Keratinocyte (primary cell): Measurements from ENCODE around the gene CPLANE2.

Experiments used
- CTCF ChIP-seq, 3 experiments: IDR thresholded peaks in 1 of 3; conservative IDR thresholded peaks in 1 of 3; optimal IDR thresholded peaks in 1 of 3; 2 replicates in 2 of 3; 3 replicates in 1 of 3; pipeline versions ENCODE3 to v1.5.1; 2011; ENCODE audit warnings: low read length in 3 of 3, mild to moderate bottlenecking in 3 of 3, moderate library complexity in 2 of 3, control low read depth in 1 of 3, inconsistent platforms in 1 of 3; ENCODE audit not compliant: insufficient read depth in 2 of 3; ENCODE audit errors: extremely low read depth in 1 of 3
- EZH2 ChIP-seq: IDR thresholded peaks from one replicate; pipeline ENCODE4 v1.6.1; 2012; ENCODE audit warnings: inconsistent platforms, mild to moderate bottlenecking, low read length, moderate library complexity

GRCh38 chr1:16235944-16236510, 956 bp downstream of the CPLANE2 start:
- TF ChIP-seq CTCF (optimal IDR thresholded peaks at IDR 0.05 in 1 of 3, IDR thresholded peaks at IDR 0.05 in 1 of 3, conservative IDR thresholded peaks at IDR 0.05 in 1 of 3; ENCODE audit: extremely low read depth in 1 of 3, insufficient read depth in 2 of 3, low read length in 3 of 3) (peak; percentile 12 to 37 (median 36)), EZH2 (no peak)
